WERI-Rb-1 (cell line): Measurements from ENCODE around the gene SPTSSB.

Experiments used
- DNase-seq: peaks from one replicate; pipeline ENCODE4 v3.0.0-alpha.2; 2020
- H3K27ac ChIP-seq: fragments of 250-450 bp; sonication (Bioruptor Pico); 2 replicates; pipeline ENCODE4 v1.5.1; 2020; ENCODE audit warnings: mild to moderate bottlenecking, moderate library complexity
- H3K27me3 ChIP-seq: fragments of 250-450 bp; sonication (Bioruptor Pico); 2 replicates; pipeline ENCODE4 v1.5.1; 2021; ENCODE audit warnings: mild to moderate bottlenecking, low read depth, moderate library complexity; ENCODE audit not compliant: insufficient read depth, severe bottlenecking
- H3K36me3 ChIP-seq: fragments of 250-450 bp; sonication (Bioruptor Pico); 2 replicates; pipeline ENCODE4 v1.5.1; 2020; ENCODE audit warnings: mild to moderate bottlenecking, moderate library complexity
- H3K4me3 ChIP-seq: 2 replicates; pipeline ENCODE4 v1.5.1; 2011; ENCODE audit warnings: low read depth, mild to moderate bottlenecking, control low read depth, low read length
- H3K9me3 ChIP-seq: fragments of 250-450 bp; sonication (Bioruptor Pico); 2 replicates; pipeline ENCODE4 v1.5.1; 2021; ENCODE audit warnings: mild to moderate bottlenecking, moderate library complexity; ENCODE audit not compliant: severe bottlenecking
- TF ChIP-seq, protein P1 (sequence below): IDR thresholded peaks from 2 replicates; pipeline ENCODE4 v1.5.1; 2011; ENCODE audit warnings: low read depth, mild to moderate bottlenecking, control low read depth, inconsistent platforms, low read length

The SPTSSB gene

DNA sequence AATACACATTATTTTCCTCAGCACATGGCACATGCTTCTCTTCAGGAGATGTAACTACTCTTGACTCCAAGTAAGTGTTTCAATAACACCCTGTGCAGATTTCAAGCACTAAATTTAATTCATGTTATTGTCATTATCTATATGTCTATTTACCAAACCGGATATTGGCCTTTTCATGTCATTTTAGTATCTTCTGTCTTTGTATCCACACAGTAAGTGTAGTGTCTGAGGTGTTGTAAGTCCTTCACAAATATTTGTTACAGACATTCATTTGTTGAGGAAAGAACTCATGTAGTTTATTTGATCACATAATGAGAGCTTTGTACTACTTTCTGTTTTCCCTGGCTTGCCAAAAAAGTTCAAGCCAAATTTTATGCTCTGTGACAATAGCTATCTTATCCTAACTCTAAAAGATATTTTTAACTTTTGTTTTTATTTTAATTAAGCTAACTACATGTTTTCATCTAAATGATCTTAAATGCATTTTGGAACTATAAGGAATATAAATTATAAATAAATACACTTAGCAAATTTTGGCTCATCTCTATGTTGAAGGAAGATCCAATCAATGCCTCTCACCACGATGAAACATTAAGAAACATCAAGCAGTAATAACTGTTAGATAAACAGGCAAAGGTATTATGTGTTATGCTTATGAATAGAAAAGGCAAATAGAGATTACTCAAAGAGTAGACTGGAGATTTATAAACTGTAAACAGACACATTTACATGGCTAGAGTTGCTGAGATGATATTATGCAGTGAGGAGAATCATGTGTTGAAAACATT is 48.3 kb downstream of the SPTSSB start:
- Histone ChIP-seq H3K27ac (no peak overlapping the region), H3K27me3 (no peaks in the 10 kb centered on the region), H3K36me3 (no peaks in the 10 kb centered on the region), H3K4me3 (no peak overlapping the region), H3K9me3 (peaks cover 4% of the 10 kb centered on the region)
- TF ChIP-seq, protein P1, sequence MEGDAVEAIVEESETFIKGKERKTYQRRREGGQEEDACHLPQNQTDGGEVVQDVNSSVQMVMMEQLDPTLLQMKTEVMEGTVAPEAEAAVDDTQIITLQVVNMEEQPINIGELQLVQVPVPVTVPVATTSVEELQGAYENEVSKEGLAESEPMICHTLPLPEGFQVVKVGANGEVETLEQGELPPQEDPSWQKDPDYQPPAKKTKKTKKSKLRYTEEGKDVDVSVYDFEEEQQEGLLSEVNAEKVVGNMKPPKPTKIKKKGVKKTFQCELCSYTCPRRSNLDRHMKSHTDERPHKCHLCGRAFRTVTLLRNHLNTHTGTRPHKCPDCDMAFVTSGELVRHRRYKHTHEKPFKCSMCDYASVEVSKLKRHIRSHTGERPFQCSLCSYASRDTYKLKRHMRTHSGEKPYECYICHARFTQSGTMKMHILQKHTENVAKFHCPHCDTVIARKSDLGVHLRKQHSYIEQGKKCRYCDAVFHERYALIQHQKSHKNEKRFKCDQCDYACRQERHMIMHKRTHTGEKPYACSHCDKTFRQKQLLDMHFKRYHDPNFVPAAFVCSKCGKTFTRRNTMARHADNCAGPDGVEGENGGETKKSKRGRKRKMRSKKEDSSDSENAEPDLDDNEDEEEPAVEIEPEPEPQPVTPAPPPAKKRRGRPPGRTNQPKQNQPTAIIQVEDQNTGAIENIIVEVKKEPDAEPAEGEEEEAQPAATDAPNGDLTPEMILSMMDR = no peak
- no peak for DNase-seq

DNA sequence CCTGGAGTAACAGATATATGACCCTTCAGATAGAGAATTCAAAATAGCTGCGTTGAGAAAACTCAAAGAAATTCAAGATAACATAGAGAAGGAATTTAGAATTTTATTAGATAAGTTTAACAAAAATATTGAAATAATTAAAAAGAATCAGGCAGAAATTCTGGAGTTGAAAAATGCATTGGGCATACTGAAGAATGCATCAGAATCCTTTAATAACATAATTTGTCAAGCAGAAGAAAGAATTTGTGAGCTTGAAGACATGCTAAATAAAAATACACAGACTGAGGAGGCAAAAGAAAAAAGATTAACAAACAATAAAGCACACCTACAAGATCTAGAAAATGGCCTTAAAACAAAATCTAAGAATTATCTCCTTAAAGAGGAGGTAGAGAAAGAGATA is 50.5 kb downstream of the SPTSSB start:
- Histone ChIP-seq H3K4me3 (no peak overlapping the region), H3K27me3 (no peaks in the 10 kb centered on the region), H3K9me3 (peaks cover 4% of the 10 kb centered on the region), H3K36me3 (no peaks in the 10 kb centered on the region), H3K27ac (no peak overlapping the region)
- DNase-seq = no peak
- TF ChIP-seq, protein P1 = no peak

- TF ChIP-seq, protein P1 = no peak
- DNase-seq = no peak
- H3K27ac ChIP-seq = no peak overlapping the region
Observed at GRCh38 chr3:161319867-161320266, 51.5 kb downstream of the SPTSSB start.

GRCh38 chr3:161317077-161317476 is 54.2 kb downstream of the SPTSSB start:
- DNase-seq = no peak
- no peaks in the 10 kb centered on the region for H3K36me3 ChIP-seq
- no peak overlapping the region for H3K27ac ChIP-seq
- no peaks in the 10 kb centered on the region for H3K27me3 ChIP-seq
- H3K4me3 ChIP-seq = no peak overlapping the region
- TF ChIP-seq, protein P1 = no peak
- H3K9me3 ChIP-seq = peaks cover 4% of the 10 kb centered on the region

More at GRCh38 chr3:161319867-161320266, 51.5 kb downstream of the SPTSSB start:
- Histone ChIP-seq H3K36me3 (no peaks in the 10 kb centered on the region), H3K9me3 (peaks cover 4% of the 10 kb centered on the region), H3K27me3 (no peaks in the 10 kb centered on the region), H3K4me3 (no peak overlapping the region)

- DNase-seq = no peak
- H3K9me3 ChIP-seq = peaks cover 4% of the 10 kb centered on the region
- TF ChIP-seq, protein P1 = no peak
Observed at GRCh38 chr3:161316006-161316689, 55.2 kb downstream of the SPTSSB start.

More at GRCh38 chr3:161316006-161316689, 55.2 kb downstream of the SPTSSB start:
- no peaks in the 10 kb centered on the region for H3K27me3 ChIP-seq
- H3K36me3 ChIP-seq = no peaks in the 10 kb centered on the region
- no peak overlapping the region for H3K27ac ChIP-seq
- H3K4me3 ChIP-seq = no peak overlapping the region
